ENCODE results near the gene CPT1B.

DNA sequence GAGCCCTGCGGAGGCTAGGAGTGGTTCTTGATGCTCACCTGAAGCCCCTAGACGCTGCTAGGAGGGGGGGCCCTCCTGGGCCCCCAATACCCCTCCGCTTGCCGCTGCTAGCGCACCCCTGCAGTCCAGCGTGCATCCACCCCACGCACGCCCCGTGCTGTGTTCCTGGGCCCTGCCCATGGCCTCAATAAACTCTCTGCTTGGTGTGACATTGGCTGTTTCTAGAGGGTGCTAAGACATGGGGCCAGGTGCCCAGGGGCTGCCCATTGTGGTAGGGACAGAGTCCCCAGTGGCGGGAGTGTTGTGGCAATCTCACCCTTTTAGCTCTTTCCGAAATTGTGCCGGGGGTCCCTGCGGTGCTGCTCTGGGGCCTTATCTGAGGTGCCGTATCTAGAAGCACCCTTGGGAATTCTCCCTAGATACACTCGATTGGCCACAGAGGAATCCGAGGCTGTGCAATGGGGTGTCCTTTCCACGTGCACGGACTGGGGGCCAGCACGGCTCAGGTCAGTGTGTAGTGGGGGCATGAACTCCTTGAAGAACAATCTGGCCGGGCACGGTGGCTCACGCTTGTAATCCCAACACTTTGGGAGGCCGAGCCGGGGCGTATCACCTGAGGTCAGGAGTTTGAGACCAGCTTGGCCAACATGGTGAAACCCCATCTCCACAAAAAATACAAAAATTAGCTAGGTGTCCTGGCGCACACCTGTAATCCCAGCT is 33.3 kb upstream of the CPT1B start:
- TF ChIP-seq POLR2A (IDR thresholded peaks at IDR 0.05; ENCODE audit: low read length) (no peak), GATA1 (IDR thresholded peaks at IDR 0.05; ENCODE audit: low read depth, low read length) (no peak)
